EL (cell line): ENCODE measurements around the gene TEX48.

Experiments
- DNase-seq: peaks from one replicate; pipeline ENCODE4 v3.0.0-alpha.2; 2016

Gene TEX48

DNA sequence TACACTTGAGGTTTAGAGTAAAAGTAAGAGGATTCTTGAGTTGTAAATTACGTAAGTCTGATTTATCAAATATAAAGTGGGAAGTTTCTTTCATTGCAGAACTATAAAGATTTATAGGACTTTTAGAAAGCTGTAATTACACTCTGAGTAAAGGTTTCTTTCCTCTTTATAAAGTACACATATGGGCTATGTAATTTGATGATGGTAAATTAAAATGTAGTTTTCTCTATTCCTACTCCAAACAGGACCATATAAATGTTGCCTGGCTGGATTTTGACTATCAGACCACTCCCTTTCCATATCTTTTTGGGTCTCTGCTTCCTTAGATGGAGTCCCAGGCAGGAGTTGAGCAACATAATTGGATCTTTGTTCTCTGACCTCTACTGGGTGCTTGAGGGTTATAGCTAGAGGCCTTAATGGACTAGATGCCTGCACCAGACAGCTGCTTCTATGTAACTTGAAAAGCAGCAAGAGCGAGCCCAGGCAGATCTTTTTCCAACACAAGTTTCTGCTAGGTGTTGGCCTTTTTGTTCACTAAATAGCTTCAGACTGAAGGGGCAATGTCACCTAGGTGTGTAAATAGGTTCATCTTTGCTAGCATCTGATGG, 11.4 kb upstream of the TEX48 start:
- DNase-seq: no peak

GRCh38 chr9:114691956-114692295, 9.9 kb upstream of the TEX48 start:
- DNase-seq: no peak

DNA sequence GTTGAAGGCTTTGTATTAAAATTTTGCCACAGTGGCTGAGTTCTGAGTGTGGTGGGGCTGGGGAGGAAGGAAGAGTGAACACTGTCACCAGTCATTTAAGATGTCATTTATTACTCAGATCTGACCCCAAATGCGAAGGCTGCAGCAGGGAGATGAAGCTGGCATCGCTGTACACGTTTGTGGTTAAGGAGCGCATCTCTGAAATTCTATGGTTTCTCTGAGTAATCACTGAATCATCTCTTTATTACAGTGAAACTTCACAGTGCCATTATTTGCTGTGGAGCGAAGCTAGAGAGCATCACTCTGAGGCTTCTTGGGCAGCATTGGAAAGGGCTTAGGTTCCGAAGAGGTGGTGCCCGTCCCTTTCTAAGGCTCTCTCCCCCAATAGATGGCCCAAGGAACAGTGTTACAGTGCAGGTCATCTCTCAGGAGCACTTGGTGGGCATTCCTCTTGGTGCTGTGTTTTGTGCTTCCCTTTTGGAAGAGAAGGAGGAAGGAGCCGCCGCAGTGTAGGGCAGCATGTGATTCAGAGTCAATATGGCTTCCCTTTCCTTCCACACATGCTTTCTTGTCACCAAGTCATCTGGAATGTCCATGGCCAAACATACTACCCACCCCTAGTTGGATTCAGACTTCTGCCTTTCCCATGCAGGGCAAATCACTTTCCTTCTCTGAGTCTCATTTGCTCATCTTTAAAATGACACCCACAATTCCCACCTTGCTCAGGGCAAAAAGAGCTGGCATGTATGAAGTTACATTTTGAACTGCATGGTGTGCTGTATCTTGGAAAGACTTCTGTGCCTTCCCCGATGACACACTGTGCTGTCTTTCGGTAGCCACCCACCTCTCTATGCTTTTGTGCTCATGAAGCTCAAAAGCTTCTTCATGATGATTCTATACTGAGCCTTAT, 9.3 kb upstream of the TEX48 start:
- peak; percentile 95 for DNase-seq

DNA sequence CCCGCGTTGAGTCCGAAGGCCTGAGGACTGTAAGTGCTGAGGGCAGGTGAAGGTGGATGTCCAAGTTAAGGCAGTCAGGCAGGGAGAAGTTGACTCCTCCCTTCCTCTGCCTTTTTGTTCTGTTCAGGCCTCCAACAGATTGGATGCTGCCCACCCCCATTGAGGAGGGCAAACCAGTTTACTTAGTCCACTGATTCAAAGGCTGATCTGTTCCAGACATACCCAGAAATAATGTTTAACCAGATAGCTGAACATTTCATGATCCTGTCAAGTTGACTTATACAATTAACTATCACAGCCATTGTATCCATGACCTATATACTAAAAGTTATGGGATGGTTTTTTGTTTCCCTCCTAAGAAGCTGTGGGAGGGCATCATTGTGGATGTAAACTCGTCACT, 8.3 kb upstream of the TEX48 start:
- no peak for DNase-seq

DNA sequence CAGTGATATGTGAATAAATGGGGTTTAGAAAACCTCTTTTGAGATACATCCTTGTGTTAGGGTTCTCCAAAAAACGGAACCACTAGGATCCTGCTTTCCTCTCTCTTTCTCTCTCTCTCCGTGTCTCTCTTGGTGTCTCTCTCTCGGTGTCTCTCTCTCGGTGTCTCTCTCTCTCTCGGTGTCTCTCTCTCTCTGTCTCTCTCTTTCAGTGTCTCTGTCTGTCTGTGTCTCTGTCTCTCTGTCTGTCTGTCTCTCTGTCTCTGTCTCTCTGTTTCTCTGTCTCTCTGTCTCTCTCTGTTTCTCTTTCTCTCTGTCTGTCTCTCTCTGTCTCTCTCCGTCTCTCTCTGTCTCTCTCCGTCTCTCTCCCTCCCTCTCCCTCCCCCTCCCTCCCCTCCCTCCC, 7.8 kb upstream of the TEX48 start:
- DNase-seq: no peak

GRCh38 chr9:114688909-114689610, 7.1 kb upstream of the TEX48 start:
- DNase-seq: no peak

DNA sequence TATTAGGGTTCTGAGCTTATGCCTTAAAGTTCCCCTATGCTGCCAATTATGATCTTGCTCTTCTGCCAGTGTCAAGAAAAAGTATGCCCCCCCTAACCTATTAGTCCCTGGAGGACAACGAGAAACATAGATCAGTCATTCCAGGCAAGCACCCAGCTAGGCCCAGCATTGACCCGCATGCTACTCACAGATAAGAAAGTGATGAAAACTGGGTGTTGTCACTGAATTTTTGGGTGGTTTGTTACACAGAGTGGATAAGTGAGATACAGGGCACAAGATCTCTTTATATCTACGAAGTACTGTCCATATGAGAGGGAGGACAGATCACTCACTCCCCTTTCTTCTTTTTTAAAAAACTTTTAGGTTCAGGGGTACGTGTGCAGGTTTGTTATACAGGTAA, 6.4 kb upstream of the TEX48 start:
- DNase-seq: no peak

DNA sequence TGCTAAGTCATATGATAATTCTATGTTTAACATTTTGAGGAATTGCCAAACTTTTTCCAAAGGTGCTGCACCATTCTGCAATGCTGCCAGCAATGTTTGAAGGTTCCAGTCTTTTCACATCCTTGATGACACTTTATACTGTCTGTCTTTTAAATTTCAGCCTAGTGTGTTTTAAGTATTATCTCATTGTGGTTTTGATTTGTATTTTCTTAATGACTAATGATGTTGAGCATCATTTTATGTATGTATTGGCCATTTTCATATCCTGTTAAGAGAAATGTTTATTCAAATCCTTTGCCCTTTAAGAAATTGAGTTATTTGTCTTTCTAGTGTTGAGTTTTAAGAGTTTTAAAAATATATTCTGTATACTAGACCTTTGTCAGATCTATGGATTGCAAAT, 5.0 kb upstream of the TEX48 start:
- peak; percentile 54 for DNase-seq

- no peak for DNase-seq
Observed at GRCh38 chr9:114685951-114686350, 4.0 kb upstream of the TEX48 start.

DNA sequence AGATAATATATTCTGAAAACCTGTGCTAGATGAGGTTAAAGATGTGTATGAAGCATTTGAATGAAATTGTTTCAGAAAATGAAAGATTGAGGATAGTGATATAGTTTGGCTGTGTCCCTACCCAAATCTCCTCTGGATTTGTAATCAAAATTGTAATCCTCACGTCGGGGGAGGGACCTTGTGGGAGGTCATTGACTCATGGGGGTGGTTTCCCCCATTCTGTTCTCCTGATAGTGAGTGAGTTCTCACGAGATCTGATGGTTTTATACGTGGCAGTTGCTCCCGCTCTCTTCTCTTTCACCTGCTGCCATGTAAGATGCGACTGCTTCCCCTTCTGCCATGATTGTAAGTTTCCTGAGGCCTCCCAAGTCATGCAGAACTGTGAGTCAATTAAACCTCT, 2.0 kb upstream of the TEX48 start:
- no peak for DNase-seq

GRCh38 chr9:114682846-114683245, 854 bp upstream of the TEX48 start:
- DNase-seq: no peak

- DNase-seq: no peak
Observed at GRCh38 chr9:114680259-114681001, 1.6 kb downstream of the TEX48 start.

- peak; percentile 34 for DNase-seq
Observed at GRCh38 chr9:114678795-114679194, 3.2 kb downstream of the TEX48 start.

- no peak for DNase-seq
Observed at GRCh38 chr9:114678130-114678529, 3.9 kb downstream of the TEX48 start.

DNA sequence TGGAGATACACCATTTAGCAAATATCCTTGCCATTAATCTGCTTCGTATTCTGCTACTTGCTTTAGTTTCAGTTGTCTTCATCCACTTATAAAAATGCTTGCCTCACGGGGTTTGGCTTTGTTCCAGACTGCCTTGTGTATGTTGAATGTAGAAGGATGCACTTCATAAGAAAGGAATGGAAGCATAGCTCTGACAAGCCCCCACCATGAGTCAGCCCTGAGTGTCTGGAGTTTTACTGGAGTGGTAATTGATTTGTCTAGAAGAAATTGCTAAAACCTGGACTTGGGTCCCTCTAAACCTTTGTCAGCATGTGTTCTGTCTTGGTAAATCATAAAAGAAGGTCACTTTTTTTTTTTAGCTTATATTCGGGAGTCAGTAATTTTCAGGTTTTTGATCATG, 4.6 kb downstream of the TEX48 start:
- DNase-seq: peak; percentile 100

DNA sequence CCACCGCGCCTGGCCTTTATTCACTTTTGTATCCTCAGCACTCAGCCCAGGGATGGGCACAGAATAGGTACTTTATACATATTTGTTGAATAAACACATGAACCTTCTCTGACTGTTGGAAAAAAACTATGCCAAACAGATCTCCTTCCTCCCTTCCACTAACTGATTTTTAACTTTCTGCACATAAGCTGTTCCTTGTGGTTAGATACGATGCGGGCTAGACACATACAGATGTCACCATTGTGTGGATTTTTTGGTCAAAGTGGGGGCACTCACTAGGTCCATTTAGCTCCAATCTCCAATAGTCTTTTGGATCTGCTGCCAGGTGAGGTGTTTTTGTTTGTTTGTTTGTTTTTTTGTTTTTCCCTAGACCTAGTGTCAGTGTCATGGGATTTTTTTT, 5.1 kb downstream of the TEX48 start:
- DNase-seq: no peak

- DNase-seq: no peak
Observed at GRCh38 chr9:114674798-114675540, 7.0 kb downstream of the TEX48 start.

GRCh38 chr9:114674076-114674797, 7.8 kb downstream of the TEX48 start:
- DNase-seq: no peak

DNA sequence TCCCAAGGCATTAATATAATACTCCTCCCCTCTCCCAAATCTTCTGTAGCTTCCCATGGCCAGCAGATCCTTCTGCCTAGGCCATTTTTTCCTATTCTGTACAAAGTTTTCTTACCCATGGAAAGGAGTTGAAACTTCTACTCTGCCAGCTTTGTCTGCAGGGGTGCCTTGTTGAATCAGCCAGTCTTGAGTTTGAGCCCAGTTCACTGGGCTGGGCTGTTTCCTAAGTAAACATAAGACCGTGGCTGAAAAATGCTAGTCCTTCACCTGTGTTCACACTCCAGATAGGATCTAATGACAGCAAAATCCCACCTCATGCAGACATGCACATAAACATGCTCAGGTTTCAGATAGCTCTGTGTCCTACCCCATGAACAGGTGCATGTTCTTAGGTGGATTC, 10.4 kb downstream of the TEX48 start:
- DNase-seq: no peak

DNA sequence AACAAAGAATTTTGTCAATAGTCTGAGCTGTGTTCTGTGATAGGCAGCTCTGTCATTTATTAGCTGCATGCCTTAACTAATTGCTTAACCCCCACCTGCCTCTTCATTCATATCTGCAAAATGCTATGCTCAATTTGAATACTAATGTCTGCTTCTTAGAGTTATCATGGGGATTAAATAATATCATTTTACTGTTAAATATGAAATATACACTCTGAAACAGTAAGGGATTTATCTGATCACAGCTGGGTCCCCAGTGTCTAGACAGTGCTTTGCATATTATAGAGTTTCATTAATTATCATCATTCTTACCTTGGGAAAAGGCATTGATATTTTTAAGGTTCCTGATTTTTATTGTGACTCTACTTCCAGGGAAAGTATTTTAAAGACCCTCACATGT, 12.0 kb downstream of the TEX48 start:
- no peak for DNase-seq

- DNase-seq: no peak
Observed at GRCh38 chr9:114668146-114668545, 13.8 kb downstream of the TEX48 start.

- DNase-seq: no peak
Observed at GRCh38 chr9:114666851-114667250, 15.1 kb downstream of the TEX48 start.
